ENCODE results near the gene DBH.

DBH gene

DNA sequence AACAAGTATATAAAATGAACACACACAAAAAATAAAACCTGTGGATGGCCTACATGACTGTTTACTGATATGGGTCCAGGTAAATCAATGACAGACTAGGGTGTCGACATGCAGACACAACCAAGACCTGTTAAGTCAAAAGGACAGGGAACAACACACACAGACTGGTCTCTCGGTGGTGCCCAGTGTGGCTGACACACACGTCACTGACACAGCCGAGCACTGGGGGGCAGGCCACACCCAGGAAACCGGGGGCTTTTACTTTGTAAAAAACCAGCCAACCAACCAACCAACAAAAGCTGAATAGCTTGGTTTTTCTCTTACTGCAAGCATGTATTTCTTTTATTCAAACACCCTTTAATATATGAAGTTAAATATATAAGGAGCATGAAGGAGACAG, 31.9 kb upstream of the DBH start:
- in situ Hi-C loops (cut with MboI; ENCODE audit: low sequenced_read_pairs): no loop called here

DNA sequence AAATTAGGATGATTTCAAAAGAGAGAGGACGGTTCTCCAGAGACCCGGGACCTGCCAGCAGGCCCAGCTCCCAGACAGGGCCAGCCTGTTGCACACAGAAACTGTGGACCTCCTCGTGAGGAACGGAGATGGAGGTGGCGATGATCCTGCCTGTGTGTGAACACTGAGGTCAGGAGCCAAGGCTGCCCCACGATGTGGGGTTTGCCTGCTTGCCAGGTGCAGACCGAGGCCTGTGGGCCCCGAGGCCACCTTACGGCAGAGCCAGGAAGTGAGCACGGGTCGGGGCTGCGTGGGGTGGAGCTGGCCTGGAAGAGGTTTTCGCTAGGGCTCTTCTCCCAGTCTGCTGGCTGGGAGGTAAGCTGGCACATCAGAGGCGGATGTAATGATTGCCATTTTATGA, 31.3 kb upstream of the DBH start:
- in situ Hi-C loops (cut with MboI; ENCODE audit: low sequenced_read_pairs): no loop called here

DNA sequence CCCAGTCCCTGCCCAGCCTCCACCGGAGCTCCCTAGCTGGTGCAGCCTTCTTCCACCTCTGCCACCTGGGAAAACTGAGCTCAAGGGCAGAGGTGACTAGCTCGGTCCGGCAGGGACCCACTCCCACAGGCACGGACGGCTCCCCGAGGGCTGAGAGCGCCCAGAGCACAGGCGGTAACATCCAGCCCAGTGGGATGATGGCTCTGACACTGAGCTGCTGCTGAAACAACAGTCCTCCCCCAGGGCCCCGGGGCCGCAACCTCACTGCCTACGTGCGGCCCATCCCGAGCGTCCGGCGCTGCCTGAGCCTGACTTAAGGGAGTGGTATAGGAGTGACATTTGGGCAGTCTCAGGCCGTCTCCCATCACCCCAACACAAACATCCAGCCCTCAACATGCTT, 30.7 kb upstream of the DBH start:
- in situ Hi-C loops (cut with MboI; ENCODE audit: low sequenced_read_pairs): no loop called here

GRCh38 chr9:133605856-133606707, 30.1 kb upstream of the DBH start:
- in situ Hi-C loops (cut with MboI; ENCODE audit: low sequenced_read_pairs): no loop called here

GRCh38 chr9:133606708-133607025, 29.5 kb upstream of the DBH start:
- in situ Hi-C loops (cut with MboI; ENCODE audit: low sequenced_read_pairs): no loop called here

GRCh38 chr9:133607381-133607780, 28.8 kb upstream of the DBH start:
- in situ Hi-C loops (cut with MboI; ENCODE audit: low sequenced_read_pairs): no loop called here

DNA sequence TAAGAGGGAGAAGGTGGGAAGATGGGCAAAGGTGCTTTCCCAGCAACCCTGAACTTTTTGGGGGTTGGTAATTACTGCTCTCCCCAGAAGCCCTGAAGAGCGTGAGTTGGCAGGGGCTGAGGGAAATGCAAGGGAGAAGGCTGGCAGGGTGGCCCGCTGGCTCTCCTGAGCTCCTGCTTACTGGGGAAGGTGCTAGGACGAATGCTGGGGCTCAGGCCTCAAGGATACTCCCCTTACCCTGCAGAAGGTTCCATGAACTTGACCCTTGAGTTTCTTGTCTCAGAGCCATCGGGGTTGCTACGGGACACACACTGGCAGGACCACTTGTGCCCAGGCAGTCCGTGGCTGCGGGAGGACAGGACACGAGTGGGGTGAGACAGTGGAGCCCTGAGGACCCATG, 28.2 kb upstream of the DBH start:
- in situ Hi-C loops (cut with MboI; ENCODE audit: low sequenced_read_pairs): no loop called here

DNA sequence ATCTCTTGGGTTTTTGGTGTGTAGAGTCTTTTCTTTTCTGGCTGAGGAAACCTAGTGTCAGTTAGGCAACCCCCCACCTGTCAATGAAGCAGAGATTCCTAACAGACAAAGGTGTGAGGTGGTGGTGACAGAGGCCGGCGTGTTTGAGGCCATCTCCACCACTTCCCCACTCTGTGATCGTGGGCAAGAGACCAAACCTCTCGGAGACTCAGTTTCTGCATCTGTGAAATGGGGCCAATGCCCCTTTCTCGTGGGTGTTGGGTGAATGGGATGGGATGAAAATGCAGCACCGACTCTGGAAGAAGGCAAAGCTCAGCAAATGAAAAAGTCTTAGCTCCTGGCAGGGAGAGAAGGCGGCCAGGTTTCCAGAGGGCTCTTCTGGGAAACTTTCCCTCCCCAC, 27.8 kb upstream of the DBH start:
- in situ Hi-C loops (cut with MboI; ENCODE audit: low sequenced_read_pairs): no loop called here

DNA sequence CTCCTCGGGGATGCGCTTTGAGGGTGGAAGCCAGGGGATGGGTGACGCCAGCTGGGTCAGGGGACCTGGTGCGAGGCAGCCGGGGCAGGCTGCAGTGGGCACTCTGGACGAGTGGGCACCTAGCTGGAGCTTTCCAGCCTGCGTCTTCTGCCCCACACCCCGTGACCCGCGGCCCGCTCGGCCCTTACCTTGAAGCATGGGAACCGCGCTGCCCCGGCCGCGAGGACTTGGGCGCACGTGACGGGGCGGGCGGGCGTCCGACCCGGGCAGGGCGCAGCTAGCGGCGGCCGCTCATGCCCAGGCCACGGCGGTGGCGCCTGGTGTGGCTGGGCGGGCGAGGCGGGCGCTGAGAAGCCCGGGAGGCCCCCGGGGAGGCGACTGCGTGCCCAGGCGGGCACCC, 27.3 kb upstream of the DBH start:
- in situ Hi-C loops (cut with MboI; ENCODE audit: low sequenced_read_pairs): no loop called here

GRCh38 chr9:133609311-133610098, 26.7 kb upstream of the DBH start, which contains the start of gene FAM163B:
Gene FAM163B (minus strand): TSS chr9:133609389. CDS start chr9:133580223, 29,166 bp downstream.
- in situ Hi-C loops (cut with MboI; ENCODE audit: low sequenced_read_pairs): no loop called here

GRCh38 chr9:133610845-133611244, 25.3 kb upstream of the DBH start:
- in situ Hi-C loops (cut with MboI; ENCODE audit: low sequenced_read_pairs): no loop called here

GRCh38 chr9:133612051-133612450, 24.1 kb upstream of the DBH start:
- in situ Hi-C loops (cut with MboI; ENCODE audit: low sequenced_read_pairs): no loop called here

- in situ Hi-C loops (cut with MboI; ENCODE audit: low sequenced_read_pairs): no loop called here
These were observed 23.3 kb upstream of the DBH start for GRCh38 chr9:133612816-133613215.

- in situ Hi-C loops (cut with MboI; ENCODE audit: low sequenced_read_pairs): no loop called here
These were observed 22.7 kb upstream of the DBH start for GRCh38 chr9:133613432-133613831.

DNA sequence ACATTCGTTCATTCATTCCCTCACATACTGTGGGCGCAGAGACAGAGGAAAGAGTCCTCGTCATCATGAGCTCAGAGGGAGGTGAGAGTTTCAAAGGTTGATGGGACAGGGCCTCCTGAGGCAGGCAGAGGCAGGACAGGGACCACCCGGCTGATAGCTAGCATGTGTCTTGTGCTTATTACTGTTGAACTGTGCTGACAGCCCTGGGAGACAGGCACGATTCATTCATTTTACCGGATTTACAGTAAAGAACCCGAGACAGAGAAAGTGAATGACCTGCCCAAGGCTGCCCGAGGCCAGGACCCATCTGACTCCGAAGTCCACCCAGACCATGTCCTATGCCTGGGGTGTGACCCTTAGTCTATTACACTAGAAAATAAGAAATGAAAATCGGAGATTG, 22.1 kb upstream of the DBH start:
- in situ Hi-C loops (cut with MboI; ENCODE audit: low sequenced_read_pairs): no loop called here

DNA sequence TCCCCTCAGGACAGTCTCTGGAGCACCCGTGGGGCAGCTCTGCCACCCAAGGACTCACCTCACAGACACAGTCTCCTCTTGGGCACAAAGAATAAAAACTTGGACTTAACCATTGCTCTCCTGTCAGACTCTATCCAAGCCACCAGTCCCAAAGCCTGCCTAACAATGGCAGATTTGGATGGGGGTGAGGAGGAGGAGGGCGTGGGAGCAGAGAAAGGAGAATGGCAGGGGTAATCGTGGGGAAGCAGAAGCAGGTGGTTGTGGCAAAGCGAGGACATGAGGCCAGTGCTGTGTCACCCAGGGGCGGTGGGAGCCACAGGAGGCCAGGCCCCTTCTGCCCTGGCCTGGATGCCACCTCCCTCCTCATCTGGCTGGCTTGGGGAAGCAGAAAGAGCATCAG, 21.5 kb upstream of the DBH start:
- in situ Hi-C loops (cut with MboI; ENCODE audit: low sequenced_read_pairs): no loop called here

DNA sequence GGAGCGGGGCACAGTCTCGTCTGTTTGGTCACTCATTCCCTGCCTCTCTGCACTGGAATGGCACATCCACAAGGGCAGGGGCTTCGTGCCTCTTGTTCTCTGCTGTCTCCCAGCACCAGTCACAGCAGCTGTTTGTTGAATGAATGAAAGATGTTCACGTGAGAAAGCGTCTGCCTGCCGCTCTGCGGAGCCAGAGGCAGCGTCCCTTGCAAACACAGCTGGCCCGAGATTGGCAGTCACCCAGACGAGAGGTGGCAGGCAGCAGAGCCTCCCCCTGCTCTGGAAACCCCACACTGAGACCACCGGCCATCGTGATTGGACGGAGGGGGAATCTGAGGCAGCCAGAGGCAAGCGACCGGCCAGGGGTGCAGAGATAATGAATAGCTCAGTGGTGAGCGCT, 21.0 kb upstream of the DBH start:
- in situ Hi-C loops (cut with MboI; ENCODE audit: low sequenced_read_pairs): no loop called here

DNA sequence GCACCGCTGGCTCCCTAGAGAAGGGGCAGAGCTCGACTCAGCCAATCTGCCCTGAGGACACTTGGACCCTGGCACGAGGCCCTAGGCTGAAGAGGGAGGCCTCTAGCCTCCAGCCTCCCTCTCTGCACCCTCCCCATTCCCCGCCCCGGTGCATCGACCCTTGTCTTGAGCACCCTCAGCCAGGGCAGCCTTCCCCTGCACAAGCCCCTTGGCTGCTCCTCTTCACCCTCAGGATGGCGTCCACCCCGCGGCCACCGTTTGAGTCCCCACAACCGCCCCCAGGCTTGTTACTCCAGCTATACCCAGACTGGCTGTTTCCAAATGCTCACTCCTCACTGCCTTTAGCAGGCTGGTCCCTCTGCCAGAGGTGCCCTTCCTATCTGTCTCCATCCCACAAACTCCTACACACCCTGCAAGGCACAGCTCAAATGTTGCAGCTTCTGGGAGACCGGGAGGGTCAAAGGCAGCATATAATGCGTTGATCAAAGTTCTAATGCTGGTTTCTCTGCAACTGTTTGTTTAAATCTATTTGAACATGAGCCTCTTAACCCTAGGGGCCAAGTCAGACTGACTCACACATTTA, 20.5 kb upstream of the DBH start:
- in situ Hi-C loops (cut with MboI; ENCODE audit: low sequenced_read_pairs): no loop called here

GRCh38 chr9:133616643-133617405, 19.3 kb upstream of the DBH start:
- in situ Hi-C loops (cut with MboI; ENCODE audit: low sequenced_read_pairs): no loop called here

- in situ Hi-C loops (cut with MboI; ENCODE audit: low sequenced_read_pairs): no loop called here
These were observed 17.4 kb upstream of the DBH start for GRCh38 chr9:133618726-133619125.

- in situ Hi-C loops (cut with MboI; ENCODE audit: low sequenced_read_pairs): no loop called here
These were observed 16.4 kb upstream of the DBH start for GRCh38 chr9:133619791-133620190.

All from HL-60/S4 treated with phorbol 12-myristate 13-acetate at 8.2 ng/mL for 4 days and 3 days (cell line).